ENCODE data around the gene TMEM175. TPM values are rescaled to one million over a fixed set of nuclear protein-coding genes. Genes with fewer than 3 reads are reported as not detected.
"Not testable (repeated sequence)": the region's sequence is repeated elsewhere in the genome, so short reads cannot be mapped to it uniquely, and the experiment has no call there.

TMEM175 gene
- total RNA-seq, 1 donor from 2014 or later, result 30.3 TPM

DNA sequence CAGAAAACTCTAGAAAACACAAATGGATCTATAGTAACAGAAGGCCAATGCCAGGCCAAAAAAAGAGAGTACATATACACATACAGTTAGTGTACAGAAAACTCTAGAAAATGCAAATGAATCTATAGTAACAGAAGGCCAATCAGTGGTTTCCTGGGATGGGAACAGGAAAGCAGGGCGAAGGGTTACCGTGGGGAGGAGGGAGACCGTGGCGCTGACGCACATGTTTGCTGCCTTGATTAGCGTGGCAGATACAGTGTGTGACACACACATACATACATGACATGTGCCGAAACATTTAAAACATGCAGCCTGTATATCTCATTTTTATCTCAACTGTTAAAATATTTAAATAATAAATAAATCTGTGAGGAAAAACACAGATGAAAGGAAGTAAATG is 14.8 kb upstream of the TMEM175 start:
- no peak for DNase-seq

DNA sequence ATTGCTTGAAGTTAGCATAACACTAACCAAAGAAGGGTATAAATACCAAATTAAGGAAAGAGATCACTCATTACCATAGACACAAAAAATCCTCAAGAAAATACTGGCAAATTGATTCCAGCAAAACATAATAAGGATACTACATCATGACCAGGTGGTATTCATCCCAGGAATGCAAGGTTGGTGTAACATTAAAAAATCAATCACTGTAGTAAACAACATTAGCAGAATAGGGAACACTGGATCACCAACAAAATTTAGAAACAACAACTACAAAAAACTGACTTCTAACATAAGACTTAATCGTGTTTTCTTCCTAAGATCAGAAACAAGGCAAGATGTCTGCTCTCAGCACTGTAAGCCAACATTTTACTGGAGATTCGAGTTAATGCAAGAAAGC is 14.3 kb upstream of the TMEM175 start:
- DNase-seq, result no peak

DNA sequence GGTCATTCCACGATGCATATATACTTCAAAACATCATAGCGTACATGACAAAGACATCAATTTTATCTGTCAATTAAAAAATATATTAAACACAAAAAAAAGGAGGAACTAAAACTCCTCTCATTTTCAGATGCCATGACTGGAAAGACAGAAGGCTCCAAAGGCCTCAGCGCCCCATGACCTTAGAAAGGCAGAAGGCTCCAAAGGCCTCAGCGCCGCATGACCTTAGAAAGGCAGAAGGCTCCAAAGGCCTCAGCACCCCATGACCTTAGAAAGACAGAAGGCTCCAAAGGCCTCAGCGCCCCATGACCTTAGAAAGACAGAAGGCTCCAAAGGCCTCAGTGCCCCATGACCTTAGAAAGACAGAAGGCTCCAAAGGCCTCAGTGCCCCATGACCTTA is 13.7 kb upstream of the TMEM175 start:
- not testable (repeated sequence) for DNase-seq

DNA sequence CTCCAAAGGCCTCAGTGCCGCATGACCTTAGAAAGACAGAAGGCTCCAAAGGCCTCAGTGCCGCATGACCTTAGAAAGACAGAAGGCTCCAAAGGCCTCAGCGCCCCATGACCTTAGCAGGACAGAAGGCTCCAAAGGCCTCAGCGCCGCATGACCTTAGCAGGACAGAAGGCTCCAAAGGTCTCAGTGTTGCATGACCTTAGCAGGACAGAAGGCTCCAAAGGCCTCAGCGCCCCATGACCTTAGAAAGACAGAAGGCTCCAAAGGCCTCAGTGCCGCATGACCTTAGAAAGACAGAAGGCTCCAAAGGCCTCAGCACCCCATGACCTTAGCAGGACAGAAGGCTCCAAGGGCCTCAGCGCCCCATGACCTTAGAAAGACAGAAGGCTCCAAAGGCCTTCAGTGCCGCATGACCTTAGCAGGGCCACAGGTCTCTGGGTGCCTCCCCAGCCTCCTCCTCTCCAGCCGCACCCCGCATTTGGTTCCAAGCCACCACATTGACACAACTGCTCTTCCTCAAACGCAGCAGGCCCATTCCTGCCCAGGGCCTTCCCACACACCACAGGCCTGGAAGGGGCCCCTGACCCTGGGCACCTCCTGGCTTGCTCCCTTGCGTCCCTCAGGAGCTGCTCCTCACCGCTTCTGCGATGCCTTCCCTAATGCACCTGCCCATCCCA is 13.1 kb upstream of the TMEM175 start:
- not testable (repeated sequence) for DNase-seq

DNA sequence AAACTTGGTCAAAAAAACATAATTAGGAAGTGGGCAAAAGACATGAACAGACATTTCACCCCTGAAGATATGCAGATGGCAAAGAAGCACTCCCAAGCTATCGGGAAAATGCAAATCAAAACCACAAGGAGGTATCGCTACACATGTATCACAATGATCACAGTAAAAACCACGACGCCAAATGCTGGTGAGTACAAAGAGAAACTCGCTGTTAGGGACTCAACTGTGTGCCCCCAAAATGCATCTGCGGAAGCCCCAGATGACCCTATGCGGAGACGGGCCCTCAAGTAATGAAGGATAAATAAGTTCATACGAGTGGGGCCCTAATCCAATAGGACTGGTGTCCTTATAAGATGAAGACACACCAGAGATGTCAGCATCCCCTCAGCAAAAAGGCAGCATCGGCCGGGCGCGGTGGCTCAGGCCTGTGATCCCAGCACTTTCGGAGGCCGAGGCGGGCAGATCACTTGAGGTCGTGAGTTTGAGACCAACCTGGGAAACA is 10.4 kb upstream of the TMEM175 start:
- no peak for DNase-seq

DNA sequence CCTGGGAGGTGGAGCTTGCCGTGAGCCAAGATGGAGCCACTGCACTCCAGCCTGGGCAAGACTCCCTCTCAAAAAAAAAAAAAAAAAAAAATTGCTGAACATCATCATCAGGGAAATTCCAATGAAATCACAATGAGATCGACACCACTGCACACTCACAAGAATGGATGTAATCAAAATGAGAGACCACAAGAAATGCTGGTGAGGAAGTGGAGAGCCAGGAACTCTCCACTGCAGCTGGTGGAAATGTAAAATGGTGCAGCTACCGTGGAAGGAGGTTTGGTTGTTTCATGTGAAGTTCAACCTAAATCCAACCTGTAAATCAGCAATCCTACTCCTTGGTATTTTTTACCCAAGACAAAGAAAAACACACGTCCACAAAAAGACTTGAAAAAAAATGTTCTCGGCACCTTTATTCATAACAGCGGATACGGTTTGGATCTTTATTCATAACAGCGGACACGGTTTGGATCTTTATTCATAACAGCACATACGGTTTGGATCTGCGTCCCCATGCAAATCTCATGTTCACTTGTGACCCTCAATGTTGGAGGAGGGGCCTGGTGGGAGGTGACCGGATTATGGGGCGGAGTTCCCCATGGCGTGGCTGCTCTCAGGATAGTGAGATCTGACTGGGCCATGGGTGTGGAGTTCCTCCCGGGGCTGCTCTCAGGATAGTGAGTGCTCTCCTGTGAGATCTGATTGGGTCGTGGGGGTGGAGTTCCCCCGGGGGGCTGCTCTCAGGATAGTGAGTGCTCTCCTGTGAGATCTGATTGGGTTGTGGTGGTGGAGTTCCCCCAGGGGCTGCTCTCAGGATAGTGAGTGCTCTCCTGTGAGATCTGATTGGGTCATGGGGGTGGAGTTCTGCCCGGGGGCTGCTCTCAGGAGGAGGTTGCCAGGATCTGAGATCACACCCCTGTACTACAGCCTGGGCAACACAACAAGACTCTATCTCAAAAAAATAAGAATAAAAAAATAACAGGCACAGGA is 7.9 kb upstream of the TMEM175 start:
- no peak for DNase-seq

DNA sequence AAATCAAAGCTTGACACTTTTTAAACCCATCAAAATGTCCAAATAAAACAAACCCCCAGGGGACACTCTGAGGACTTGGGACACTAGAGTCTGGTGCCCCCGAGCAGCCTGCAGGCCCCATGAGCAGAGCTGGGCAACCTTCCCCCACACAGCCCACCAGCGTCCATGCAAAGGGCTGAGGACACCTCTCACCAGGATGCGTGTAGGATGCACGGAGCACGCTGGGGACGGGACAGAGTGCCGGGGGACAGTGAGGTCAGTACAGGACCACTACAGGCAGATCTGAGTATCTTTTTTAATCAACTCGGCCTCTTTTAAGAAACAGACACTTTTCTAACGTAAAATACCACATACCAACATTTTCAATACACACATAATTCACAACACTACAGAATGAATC is 7.1 kb upstream of the TMEM175 start:
- DNase-seq, result no peak

DNA sequence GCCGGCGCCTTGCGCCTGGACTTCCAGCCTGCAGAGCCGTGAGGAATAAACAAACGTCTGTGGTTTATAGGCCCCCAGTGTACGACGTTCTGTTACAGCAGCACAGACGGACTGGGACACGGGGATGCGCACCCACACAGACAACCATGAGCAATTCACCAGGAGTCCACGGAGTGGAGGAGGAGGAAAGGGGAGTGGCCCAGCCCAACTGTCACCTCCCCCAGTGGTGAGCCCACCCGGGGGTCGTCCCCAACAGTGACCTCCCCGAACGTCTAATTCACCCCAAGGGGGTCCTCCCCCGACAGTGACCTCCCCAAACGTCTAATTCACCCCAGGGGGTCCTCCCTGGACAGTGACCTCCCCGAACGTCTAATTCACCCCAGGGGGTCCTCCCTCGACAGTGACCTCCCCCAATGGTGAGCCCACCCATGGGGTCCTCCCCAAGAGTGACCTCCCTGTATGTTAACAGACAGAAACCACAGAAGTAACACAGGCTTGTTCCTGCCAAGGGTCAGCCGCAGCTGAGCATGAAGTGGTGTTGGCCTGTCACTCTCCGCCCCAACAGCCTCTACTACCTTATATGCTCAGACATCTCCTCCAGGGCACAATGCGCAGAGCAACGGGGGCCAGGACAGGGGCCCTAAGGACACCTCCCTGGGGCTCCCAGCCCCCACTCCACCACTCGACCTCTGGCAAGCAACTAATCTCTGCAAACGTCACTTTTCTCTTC is 6.3 kb upstream of the TMEM175 start:
- DNase-seq, result no peak

DNA sequence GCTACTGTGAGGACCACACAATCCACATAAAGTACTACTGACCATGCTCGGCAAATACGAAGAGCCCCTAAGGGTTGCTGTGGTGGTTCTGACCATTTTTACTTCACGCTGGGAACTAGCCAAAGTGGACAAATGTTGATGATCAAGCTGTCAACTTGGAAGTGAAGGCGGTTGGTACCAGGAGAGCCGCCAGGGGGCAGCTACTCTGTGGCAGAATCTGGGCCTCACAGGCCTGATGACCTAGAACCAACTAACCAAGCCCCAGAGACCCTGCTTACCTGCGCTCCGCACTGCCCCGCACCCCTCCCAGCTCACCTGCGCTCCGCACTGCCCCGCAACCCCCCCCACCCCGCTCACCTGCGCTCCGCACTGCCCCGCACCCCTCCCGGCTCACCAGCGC is 5.7 kb upstream of the TMEM175 start:
- DNase-seq, result no peak

DNA sequence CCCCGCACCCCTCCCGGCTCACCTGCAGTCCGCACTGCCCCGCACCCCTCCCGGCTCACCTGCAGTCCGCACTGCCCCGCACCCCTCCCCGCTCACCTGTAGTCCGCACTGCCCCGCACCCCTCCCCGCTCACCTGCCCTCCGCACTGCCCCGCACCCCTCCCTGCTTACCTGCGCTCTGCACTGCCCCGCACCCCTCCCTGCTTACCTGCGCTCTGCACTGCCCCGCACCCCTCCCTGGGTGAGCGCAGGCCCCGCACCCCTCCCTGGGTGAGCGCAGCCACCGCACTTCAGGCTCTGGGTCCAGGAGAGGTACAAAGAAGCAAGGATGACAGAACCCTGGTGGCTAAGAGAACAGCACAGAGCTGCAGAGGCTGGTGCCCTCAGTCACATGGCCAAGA is 4.7 kb upstream of the TMEM175 start:
- DNase-seq, result not testable (repeated sequence)

DNA sequence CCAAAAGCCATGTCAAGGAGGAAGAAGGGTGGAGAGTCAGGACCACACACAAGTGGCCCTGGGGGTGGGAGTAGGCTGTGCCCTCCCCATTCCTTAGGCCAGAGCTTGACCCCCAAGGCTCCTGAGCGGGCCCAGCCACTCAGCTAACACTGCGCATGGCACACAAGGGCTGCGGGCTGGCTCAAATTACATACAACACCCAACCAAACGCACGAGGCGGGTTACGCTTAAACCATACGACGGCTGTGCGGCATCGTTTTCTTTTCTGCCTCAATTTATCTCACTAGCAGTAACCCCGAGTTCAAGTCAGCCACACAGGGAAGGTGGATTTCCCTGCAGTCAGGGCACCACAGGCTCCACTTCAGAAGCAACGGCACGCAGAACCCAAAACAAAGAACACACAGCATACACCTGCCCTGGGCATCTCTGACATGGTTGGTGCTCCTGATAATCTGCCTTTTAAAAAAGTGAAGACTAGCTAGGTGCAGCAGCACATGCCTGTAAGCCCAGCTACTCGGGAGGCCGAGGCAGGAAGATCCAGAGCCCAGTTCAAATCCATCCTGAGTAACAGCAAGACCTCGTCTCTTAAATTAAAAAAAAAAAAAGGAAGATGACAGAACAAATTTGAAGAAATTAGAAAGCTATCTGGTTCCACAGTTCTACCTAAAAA is 3.0 kb upstream of the TMEM175 start:
- DNase-seq, result no peak

DNA sequence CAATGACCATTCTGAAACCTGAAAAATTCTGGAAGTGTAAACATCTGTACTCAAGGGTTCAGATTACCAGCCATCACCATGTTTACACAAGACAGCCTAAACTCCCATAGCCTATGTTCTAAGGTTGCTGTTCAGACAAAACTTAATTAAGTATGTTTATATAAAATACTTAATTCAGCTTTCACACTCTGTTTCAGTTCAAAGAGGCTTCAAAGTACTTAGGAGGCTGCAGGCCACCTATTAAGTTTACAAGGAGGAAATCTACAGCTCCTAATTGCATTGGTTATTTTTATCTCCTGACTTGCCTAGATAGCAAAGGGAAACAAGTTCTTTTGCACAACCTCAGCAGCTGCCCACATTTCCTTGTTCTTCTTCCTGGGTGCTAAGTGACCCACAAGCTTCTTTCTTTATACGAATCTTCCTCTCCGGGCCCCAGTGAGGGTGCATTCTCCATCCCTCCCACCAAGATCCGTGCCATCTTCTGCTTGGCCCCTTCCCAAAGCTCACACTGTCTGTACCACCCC is 2.2 kb upstream of the TMEM175 start:
- DNase-seq, result no peak

DNA sequence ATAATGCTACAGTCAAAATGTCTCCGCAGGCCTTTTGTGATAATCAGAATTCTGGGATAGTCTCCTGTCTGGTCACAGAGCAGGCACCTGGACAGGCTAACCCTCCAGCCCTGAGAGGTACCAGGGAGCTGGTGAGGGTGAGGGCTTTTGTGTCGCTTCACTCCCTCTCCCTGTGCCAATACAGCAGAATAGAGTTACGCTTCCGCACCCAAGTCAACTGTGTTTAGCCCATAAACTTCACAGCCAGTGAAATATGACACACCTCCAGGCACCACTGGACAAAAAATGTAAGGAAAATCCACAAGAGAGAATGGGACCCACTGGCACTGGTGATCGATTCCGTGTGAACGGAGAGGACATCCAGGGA is 1.4 kb upstream of the TMEM175 start:
- no peak for DNase-seq

DNA sequence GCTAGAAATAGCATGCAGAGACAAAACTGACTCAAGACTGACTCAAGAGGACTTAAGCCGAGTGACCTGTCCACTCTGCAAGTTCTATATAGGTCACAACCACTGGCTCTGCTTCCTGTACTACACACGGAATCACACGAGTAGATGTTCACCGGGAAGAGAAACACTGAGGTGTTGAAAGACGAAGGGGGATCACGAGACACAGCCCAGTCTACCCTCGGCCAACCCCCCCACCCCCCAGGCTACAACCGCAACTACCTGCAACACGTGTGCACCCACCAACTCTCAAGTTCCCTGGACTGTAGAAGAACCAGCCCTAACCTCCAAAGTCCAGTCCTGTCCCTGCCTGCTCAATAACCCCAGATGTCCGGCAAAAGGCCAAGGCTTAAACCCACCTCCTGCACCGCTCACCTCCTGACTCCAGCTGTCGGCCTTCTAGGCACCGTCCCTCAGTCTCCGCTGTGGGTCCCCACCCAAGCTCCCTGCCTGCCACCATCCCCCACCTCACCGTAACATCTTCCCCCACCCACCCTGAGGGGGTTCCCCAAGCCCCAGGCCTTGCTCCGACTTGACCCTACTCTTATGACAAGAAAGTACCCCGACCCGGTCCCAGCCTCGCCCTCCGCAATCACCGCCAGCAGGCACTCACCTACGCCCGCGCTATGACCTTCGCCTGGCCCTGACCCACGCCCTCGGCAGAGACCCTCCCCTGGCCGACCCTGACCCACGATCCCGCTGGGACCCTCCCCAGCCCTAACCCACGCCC is 883 bp upstream of the TMEM175 start:
- DNase-seq, result no peak

DNA sequence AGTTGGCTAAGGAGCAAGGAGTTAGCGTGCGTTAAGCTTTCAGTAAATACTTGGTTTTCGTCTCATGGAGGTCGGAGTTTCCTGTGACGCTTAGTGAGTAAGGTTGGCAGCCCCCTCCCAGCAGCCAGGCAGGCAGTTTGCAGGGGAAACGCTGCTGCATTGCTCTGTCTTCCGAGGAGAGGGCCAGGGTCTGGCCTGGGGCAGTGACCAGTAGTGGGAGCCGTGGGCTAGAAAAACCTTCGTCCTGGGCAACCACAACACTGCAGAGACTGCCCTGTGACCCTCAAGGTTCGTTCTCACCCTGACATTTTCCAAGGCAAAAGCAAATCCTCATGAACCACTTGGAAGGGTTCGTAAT is 432 bp downstream of the TMEM175 start:
- DNase-seq, result no peak

DNA sequence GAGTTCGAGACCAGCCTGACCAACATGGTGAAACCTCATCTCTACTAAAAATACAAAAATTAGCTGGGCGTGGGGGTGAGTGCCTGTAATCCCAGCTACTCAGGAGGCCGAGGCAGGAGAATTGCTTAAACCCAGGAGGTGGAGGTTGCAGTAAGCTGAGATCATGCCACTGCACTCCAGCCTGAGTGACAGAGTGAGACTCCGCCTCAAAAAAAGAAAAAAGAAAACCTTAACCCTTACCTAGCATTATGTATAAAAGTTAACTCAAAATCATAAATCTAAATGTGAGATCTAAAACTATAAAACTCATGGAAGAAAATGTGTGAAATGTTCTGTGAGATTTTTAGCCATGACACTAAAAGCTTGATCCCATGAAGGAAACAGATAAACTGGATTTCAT is 7.2 kb downstream of the TMEM175 start:
- DNase-seq, result not testable (repeated sequence)

DNA sequence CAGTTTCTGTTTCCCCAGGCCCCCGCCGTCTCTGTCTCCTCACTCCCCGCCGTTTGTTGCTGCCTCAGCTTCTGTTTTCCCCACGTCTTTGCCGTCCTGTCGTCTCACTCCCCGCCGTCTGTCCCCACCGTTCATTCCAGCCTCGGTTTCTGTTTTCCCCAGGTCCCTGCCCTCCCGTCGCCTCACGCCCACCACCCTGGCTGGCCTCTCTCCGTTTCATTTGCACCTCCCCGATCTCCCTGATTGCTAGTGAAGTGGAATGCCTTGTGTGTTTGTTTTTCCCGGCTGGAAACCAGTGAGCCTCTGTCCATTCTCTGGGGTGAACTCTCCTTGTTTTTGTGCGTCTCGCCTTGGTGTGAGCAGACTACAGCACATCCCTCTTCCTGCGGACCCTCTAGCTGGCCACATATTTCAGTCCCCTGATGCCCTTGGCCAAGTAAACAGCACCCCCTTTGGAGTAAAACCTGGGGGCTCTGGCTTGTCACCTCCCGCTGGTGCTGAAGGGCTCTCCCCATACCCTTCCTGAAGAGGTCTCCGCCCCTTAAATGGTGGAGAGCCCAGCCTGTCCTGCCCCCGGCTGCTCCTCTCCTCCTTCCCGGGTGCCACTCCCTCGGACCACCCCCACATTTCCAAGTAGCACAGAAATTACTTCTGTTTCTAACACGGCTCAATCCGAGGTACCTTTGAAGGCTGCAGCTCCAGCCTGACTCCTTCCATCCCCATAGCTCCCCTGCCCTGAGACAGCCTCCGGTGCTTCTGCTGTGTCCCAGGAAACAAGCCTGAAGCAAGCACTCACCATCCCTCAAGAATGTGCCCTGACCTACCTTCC is 13.2 kb downstream of the TMEM175 start:
- no peak for DNase-seq

DNA sequence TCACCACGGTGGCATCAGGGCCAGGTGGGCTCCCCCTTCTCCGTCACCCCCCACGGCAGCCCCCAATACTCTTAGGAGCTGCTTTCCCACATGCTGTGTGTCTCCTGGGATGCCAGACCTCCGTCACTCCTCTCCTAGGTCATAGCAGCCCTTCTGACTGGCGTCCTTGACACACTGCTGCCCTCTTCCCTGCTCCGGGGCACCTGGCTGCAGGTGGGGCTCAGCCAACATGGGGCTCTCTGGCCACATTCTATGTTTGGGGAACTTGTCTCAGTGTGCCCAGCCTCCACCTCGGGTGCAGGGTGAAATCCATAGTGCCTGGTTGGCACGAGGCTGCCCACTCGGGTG is 13.8 kb downstream of the TMEM175 start:
- DNase-seq, result no peak

DNA sequence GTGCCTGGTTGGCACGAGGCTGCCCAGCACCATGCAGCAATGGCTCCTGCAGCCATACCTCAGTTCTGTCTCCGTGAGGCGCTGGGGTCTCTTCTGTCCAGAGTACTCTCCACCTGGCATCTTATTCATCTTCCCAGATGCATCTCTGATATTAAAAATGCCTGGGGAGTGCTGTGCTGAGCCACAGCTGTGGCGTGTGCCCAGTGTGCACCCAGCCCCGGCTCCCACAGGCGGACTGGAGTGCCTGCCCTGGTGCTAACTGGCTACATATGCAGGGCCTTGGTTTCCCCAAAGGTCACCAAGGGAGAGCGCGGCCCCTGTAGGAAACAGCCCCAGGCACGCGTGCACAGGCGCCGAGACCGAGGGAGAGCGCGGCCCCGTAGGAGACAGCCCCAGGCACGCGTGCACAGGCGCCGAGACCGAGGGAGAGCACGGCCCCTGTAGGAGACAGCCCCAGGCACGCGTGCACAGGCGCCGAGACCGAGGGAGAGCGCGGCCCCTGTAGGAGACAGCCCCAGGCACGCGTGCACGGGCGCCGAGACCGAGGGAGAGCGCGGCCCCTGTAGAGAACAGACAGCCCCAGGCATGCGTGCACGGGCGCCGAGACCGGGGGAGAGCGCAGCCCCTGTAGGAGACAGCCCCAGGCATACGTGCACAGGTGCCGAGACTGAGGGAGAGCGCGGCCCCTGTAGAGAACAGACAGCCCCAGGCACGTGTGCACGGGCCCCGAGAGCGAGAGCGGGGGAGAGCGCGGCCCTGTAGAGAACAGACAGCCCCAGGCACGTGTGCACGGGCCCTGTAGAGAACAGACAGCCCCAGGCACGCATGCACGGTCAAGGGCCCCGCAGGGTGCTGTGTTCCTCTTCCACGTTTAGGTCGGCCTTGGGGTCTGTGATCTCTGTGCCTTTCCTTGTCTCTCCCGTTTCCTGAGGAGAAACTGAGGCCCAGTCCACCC is 14.5 kb downstream of the TMEM175 start:
- DNase-seq, result no peak

Data from occipital lobe (tissue), 2 donors.